GM20431 (cell line): ENCODE results near the gene DCTN3.

ENCODE experiments used
- in situ Hi-C: fragments of 300-500 bp; cut with MseI, MboI; formaldehyde crosslinking; loops from one replicate; pipeline ENCODE4 v1.15.0; 2020; ENCODE audit warnings: low sequenced_read_pairs; ENCODE audit not compliant: unreplicated experiment

The DCTN3 gene

DNA sequence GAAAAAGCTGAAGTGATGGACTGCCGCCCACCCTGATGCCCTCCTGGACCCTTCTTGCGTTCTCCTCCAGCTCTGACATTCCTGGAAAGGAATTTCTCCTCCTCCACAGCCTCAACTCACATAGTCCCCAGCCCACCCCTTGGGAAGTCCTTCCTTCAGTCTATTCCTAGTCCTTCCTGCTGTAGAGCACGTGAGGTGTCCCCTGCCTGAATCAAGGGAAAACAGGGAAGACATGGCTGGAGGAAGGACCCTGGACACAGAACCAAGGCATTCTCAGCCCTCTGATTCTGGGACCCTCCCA is 4.8 kb upstream of the DCTN3 start:
- in situ Hi-C loops = no loop called here

- in situ Hi-C loops = no loop called here
Measured at GRCh38 chr9:34624475-34625185, 4.3 kb upstream of the DCTN3 start.

- in situ Hi-C loops = no loop called here
Measured at GRCh38 chr9:34623374-34624235, 3.3 kb upstream of the DCTN3 start.

- in situ Hi-C loops = no loop called here
Measured at GRCh38 chr9:34615132-34615531, 5.2 kb downstream of the DCTN3 start.

DNA sequence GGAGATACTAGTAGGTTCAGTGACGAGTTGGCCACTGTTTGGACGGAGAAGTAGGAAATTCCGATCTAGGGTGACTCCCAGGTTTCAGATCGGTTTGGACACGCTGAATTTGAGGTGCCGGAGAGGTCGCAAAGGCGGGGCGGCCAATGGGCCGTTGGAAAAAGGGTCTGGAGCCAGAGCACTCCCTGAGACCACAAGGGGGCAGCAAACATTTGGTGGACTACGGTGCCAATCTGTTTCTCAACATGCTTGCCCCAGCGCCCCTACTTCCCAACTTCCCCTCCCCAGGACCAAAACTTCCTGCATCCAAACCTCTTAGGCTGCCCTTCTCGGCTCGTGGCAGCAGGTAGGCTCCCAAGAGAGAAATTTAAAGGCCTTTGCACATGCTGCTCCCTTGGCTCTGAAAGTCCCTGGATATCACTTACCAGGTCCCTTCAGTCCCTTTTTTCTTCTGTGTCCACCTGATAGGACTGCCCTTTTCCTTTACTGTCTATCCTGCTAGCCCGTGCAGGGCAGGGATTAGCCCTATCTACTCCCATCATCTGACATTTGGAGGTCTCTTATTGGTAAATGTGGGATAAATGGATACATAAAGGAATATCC is 7.4 kb downstream of the DCTN3 start:
- in situ Hi-C loops = no loop called here

GRCh38 chr9:34611811-34612787 is 8.2 kb downstream of the DCTN3 start, which contains the start of gene RPP25L:
RPP25L (minus strand) TSS chr9:34612097; CDS start chr9:34611296, 801 bp downstream.
- in situ Hi-C loops = no loop called here

- in situ Hi-C loops = no loop called here
Measured at GRCh38 chr9:34611251-34611810, 9.0 kb downstream of the DCTN3 start.

GRCh38 chr9:34610434-34611206 is 9.7 kb downstream of the DCTN3 start:
- in situ Hi-C loops = no loop called here

- in situ Hi-C loops = loop anchor here (10.0 kb wide), 1 partner anchor 193 kb away; no protein-coding TSS in a partner anchor
Measured at GRCh38 chr9:34607331-34607730, 13.0 kb downstream of the DCTN3 start.

DNA sequence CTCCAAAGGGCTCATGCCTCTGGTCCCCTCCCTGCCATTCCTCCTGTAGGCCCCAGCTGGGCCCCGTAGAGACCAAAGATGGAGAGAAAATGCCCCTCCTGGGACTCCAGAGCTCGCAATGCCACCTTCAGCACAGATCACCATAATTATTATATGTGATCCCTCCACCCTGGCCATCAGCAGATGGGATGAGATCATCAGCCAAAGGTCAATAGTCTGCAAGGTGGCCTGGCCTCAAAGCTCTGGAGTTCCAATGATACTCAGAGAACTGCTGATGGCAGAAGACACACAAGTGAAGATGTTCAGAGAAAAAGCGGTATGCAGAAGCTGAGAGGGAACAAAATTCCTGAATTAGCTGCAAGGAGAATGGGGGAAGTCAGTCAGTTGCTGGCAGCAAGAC is 13.4 kb downstream of the DCTN3 start:
- in situ Hi-C loops = loop anchor here (10.0 kb wide), 1 partner anchor 192 kb away; no protein-coding TSS in a partner anchor

- in situ Hi-C loops = loop anchor here (10.0 kb wide), 1 partner anchor 191 kb away; no protein-coding TSS in a partner anchor
Measured at GRCh38 chr9:34606190-34606589, 14.1 kb downstream of the DCTN3 start.

DNA sequence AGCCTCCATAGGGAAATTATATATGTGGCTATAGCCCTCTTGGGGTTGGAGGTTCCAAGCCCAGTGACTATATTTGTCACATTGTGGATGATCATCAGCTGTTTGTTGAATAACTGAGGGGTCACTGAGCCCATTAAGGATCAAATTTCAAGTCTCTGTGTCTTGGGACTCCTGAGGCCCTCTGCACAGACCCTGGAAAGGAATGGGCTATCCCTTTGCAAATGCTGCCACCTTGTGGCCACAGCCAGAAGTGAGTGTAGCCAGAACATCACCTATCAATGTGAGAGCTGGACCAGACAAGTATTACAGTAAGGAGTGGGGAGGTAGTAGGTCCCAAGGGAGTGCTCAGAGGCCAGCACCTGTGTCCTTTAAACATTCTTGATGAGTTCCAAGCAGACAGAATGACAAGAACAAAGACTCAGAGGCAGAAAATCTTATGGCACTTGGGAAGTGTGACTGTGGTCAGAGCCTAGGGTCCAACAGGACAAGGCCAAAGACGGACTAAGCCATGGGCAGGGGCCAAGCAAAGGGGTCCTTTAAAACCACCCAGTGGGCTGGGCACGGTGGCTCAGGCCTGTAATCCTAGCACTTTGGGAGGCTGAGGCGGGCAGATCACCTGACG is 16.6 kb downstream of the DCTN3 start:
- in situ Hi-C loops = loop anchor here (10.0 kb wide), 1 partner anchor 189 kb away; no protein-coding TSS in a partner anchor

- in situ Hi-C loops = loop anchor here (10.0 kb wide), 1 partner anchor 187 kb away; no protein-coding TSS in a partner anchor
Measured at GRCh38 chr9:34601937-34602573, 18.2 kb downstream of the DCTN3 start.

GRCh38 chr9:34600908-34601307 is 19.4 kb downstream of the DCTN3 start:
- in situ Hi-C loops = loop anchor here (10.0 kb wide), 1 partner anchor 186 kb away; no protein-coding TSS in a partner anchor

GRCh38 chr9:34599546-34599945 is 20.7 kb downstream of the DCTN3 start:
- in situ Hi-C loops = loop anchor here (10.0 kb wide), 1 partner anchor 65 kb away; no protein-coding TSS in a partner anchor

- in situ Hi-C loops = loop anchor here (10.0 kb wide), 1 partner anchor 59 kb away; no protein-coding TSS in a partner anchor
Measured at GRCh38 chr9:34594177-34594576, 26.1 kb downstream of the DCTN3 start.

DNA sequence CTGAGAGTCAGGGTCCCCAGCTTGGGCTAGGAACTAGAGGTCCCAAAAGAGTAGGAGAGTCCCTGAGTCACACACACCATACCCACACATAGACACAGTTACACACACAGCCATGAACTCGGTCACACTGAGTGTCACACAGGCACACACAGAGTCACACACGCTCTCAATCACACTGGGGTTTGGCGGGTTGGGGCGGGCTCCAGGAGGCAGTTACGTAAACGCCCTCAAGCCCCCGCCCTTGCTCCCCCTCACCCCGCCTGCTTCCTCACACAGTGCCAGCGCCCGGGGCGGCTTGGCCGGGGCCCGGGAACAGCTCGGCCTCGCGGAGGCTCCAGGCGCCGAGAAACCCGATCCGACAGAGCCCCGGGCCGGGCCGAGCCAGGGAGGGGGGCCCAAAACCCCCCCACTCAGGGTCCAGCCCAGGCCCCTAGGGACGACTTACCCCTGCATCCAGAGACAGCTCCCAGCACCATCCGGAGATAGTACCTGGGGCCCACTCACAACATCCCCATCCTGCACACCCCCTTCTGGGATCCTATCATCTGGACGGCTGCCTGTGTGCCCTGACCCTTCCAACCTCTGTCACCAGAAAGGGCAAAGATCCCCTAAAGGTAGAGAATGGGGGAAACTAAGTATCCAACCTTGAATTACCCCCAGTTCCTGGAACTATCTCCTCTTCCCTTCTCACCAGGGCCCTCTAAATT is 27.2 kb downstream of the DCTN3 start:
- in situ Hi-C loops = loop anchor here (10.0 kb wide), 1 partner anchor 58 kb away; no protein-coding TSS in a partner anchor
